ENCODE measurements around the gene TRIM9. TPM values are rescaled to one million over a fixed set of nuclear protein-coding genes. Genes with fewer than 3 reads are reported as not detected.
A peak's percentile ranks its signal among the peaks of the same experiment; 100 is the strongest.

The TRIM9 gene
- total RNA-seq, 1 donor from 2014 or later: 1.3 TPM

DNA sequence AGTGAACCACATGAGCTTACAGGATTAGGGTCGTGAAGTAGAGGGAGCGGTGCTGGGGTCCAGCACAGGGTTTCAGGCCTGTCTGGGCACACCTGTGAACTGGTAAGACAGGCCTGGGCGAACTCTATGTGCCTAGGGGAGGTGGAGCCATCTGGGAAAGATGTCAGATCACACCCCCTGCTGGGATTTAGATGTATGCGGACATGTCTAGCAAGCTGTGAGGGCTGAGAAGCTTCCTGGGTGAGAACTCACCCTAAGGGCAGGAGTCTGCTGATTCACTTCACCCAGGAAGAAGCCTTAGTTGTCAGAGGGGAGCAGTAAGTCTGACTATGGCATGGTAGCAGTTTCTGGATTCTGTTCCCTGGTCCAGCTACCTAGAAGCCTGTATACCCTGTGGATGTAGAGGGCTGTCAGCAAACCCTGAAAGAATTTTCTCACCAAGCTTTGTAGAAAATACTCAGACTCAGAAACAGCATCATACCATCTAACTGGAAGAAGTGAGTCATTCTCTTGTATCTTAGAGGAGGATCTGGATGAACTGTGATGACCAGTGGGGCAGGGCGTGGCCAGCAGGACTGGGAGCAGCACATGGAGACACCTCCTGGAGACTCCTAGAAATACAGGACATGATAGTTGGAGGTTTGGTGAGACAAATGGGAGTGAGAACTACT lies 139.4 kb downstream of the TRIM9 start:
- peaks cover 6% of the 10 kb centered on the region for H3K4me1 Mint-ChIP-seq
- Histone ChIP-seq H3K9ac (no peak overlapping the region), H3K9me3 (ENCODE audit: low read depth) (no peaks in the 10 kb centered on the region), H3K4me1 (no peaks in the 10 kb centered on the region), H2AFZ (replicated peaks) (no peak overlapping the region), H3K4me2 (no peak overlapping the region), H3K27me3 (no peaks in the 10 kb centered on the region), H3K27ac (no peak overlapping the region), H3K4me3 (no peak overlapping the region), H3K36me3 (no peaks in the 10 kb centered on the region), H3K79me2 (ENCODE audit: low read depth) (no peaks in the 10 kb centered on the region), H3F3A (ENCODE audit: low read depth) (no peaks in the 10 kb centered on the region), H4K20me1 (ENCODE audit: low read depth) (no peaks in the 10 kb centered on the region)
- peak overlapping the region; percentile 21 for H3K27ac Mint-ChIP-seq
- DNase-seq (ENCODE audit: low spot score): peak; percentile 23
- no peaks in the 10 kb centered on the region for H3K27me3 Mint-ChIP-seq (ENCODE audit: insufficient read depth, low read depth)
- no peak for TF ChIP-seq EZH2 (IDR thresholded peaks at IDR 0.05)
- TF ChIP-seq, protein P1, sequence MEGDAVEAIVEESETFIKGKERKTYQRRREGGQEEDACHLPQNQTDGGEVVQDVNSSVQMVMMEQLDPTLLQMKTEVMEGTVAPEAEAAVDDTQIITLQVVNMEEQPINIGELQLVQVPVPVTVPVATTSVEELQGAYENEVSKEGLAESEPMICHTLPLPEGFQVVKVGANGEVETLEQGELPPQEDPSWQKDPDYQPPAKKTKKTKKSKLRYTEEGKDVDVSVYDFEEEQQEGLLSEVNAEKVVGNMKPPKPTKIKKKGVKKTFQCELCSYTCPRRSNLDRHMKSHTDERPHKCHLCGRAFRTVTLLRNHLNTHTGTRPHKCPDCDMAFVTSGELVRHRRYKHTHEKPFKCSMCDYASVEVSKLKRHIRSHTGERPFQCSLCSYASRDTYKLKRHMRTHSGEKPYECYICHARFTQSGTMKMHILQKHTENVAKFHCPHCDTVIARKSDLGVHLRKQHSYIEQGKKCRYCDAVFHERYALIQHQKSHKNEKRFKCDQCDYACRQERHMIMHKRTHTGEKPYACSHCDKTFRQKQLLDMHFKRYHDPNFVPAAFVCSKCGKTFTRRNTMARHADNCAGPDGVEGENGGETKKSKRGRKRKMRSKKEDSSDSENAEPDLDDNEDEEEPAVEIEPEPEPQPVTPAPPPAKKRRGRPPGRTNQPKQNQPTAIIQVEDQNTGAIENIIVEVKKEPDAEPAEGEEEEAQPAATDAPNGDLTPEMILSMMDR (IDR thresholded peaks at IDR 0.05): peak; percentile 24
- TF ChIP-seq EZH2phosphoT487 (IDR thresholded peaks at IDR 0.05): no peak
- H3K9me3 Mint-ChIP-seq: peaks cover 4% of the 10 kb centered on the region
- H3K36me3 Mint-ChIP-seq: no peaks in the 10 kb centered on the region
- H3K4me3 Mint-ChIP-seq: no peak overlapping the region

DNA sequence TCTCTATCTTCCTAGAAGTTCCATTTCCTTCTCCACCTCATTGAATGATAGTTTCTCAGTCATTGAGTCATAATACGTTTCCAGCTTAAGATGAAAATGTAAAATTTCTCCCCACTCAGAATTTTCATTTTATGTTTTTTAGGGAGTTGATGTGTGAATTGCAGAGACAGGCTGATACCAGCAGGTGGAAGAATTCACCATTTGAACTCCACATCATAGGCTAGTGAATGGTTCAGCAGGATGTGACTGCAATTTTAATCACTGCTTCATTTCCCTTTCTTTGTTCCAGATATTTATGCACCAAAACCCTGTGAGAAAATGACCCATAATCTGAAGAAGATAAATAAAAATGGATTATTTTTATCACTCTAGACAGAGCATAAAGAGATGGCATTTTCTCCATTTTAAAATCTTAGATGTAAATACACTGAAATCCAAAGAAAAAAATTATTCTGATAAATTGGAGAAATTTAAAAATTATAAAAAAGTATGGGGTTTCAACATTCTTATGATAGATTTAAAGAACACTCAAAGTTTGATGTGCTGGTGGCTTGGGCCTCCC lies 140.0 kb downstream of the TRIM9 start:
- Histone ChIP-seq H3F3A (ENCODE audit: low read depth) (no peaks in the 10 kb centered on the region), H3K27ac (no peak overlapping the region), H3K4me1 (no peaks in the 10 kb centered on the region), H2AFZ (replicated peaks) (no peak overlapping the region), H3K4me2 (no peak overlapping the region), H3K4me3 (no peak overlapping the region), H3K79me2 (ENCODE audit: low read depth) (no peaks in the 10 kb centered on the region), H3K27me3 (no peaks in the 10 kb centered on the region), H3K36me3 (no peaks in the 10 kb centered on the region), H3K9me3 (ENCODE audit: low read depth) (no peaks in the 10 kb centered on the region), H3K9ac (no peak overlapping the region), H4K20me1 (ENCODE audit: low read depth) (no peaks in the 10 kb centered on the region)
- Mint-ChIP-seq H3K27ac (peak overlapping the region; percentile 19), H3K4me3 (no peak overlapping the region), H3K4me1 (peaks cover 6% of the 10 kb centered on the region), H3K27me3 (ENCODE audit: insufficient read depth, low read depth) (no peaks in the 10 kb centered on the region), H3K36me3 (no peaks in the 10 kb centered on the region), H3K9me3 (peaks cover 4% of the 10 kb centered on the region)
- peak; percentile 30 for DNase-seq (ENCODE audit: low spot score)
- TF ChIP-seq, protein P1 (IDR thresholded peaks at IDR 0.05): peak; percentile 67
- TF ChIP-seq EZH2 (IDR thresholded peaks at IDR 0.05) (no peak), EZH2phosphoT487 (IDR thresholded peaks at IDR 0.05) (no peak)

DNA sequence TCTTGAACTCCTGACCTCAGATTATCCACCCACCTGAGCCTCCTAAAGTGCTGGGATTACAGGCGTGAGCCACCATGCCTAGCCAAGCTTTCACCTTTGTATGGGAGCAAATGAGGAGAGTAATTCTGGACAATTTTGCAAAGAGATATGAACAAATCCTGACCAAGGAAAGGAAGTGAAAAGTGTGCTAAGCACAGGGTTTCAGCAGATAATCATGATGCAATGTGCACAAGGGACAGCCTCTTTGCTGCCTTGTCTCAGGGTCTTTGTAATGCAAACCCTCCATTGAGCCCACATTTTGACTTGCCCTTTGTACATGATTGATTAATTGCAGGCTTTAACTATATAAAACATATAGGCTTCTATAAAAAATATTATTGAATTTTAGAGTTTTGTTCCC lies 141.4 kb downstream of the TRIM9 start:
- Histone ChIP-seq H3K27ac (no peak overlapping the region), H3K4me1 (no peaks in the 10 kb centered on the region), H3K36me3 (no peaks in the 10 kb centered on the region), H4K20me1 (ENCODE audit: low read depth) (no peaks in the 10 kb centered on the region), H3K9ac (no peak overlapping the region), H3K4me2 (no peak overlapping the region), H3K79me2 (ENCODE audit: low read depth) (no peaks in the 10 kb centered on the region), H2AFZ (replicated peaks) (no peak overlapping the region), H3K9me3 (ENCODE audit: low read depth) (no peaks in the 10 kb centered on the region), H3F3A (ENCODE audit: low read depth) (no peaks in the 10 kb centered on the region), H3K27me3 (no peaks in the 10 kb centered on the region), H3K4me3 (no peak overlapping the region)
- peaks cover 4% of the 10 kb centered on the region for H3K9me3 Mint-ChIP-seq
- no peak for DNase-seq (ENCODE audit: low spot score)
- no peaks in the 10 kb centered on the region for H3K27me3 Mint-ChIP-seq (ENCODE audit: insufficient read depth, low read depth)
- TF ChIP-seq EZH2 (IDR thresholded peaks at IDR 0.05) (no peak), EZH2phosphoT487 (IDR thresholded peaks at IDR 0.05) (no peak)
- TF ChIP-seq, protein P1 (IDR thresholded peaks at IDR 0.05): no peak
- peaks cover 6% of the 10 kb centered on the region for H3K4me1 Mint-ChIP-seq
- H3K36me3 Mint-ChIP-seq: no peaks in the 10 kb centered on the region
- no peak overlapping the region for H3K27ac Mint-ChIP-seq
- no peak overlapping the region for H3K4me3 Mint-ChIP-seq

Measured in neural progenitor cell (in vitro differentiated cells).